CD14-positive monocyte (primary cell): ENCODE data around the gene TBPL2. TPM values are rescaled to one million over a fixed set of nuclear protein-coding genes. Genes with fewer than 3 reads are reported as not detected.
"Not testable (repeated sequence)": the region's sequence is repeated elsewhere in the genome, so short reads cannot be mapped to it uniquely, and the experiment has no call there.

Source experiments
- DNase-seq, 3 donors: peaks; one replicate each; pipeline ENCODE4 v3.0.0-alpha.2; 2011 to 2022
- H2AFZ ChIP-seq: 2 replicates; pipeline ENCODE4 v1.6.0; 2012; ENCODE audit warnings: mild to moderate bottlenecking, low read depth, low read length, inconsistent platforms; ENCODE audit not compliant: insufficient read depth, poor library complexity, severe bottlenecking
- H3K27ac ChIP-seq, 2 donors: 1 replicate in 1 of 2; 2 replicates in 1 of 2; pipeline ENCODE4 v1.5.1; 2012 to 2013; ENCODE audit warnings: low read length in 2 of 2, control low read depth in 1 of 2, inconsistent platforms in 1 of 2, low read depth in 1 of 2, mild to moderate bottlenecking in 1 of 2
- H3K27me3 ChIP-seq, 2 donors: one replicate each; pipeline versions ENCODE4 v1.6.0 to v1.6.1; 2011 to 2013; ENCODE audit warnings: low read length in 2 of 2; ENCODE audit not compliant: control insufficient read depth in 2 of 2, insufficient read depth in 2 of 2
- H3K36me3 ChIP-seq, 2 donors: replicated peaks in 1 of 2; 1 replicate in 1 of 2; 2 replicates in 1 of 2; pipeline versions ENCODE4 v1.5.1 to v1.6.1; 2012 to 2013; ENCODE audit warnings: low read length in 2 of 2, control low read depth in 1 of 2, inconsistent platforms in 1 of 2, mild to moderate bottlenecking in 1 of 2; ENCODE audit not compliant: insufficient read depth in 2 of 2, control insufficient read depth in 1 of 2
- H3K4me1 ChIP-seq, 2 donors: 1 replicate in 1 of 2; 2 replicates in 1 of 2; pipeline versions ENCODE4 v1.5.1 to v1.6.1; 2012 to 2013; ENCODE audit warnings: low read length in 2 of 2, control low read depth in 1 of 2, inconsistent platforms in 1 of 2, mild to moderate bottlenecking in 1 of 2, moderate library complexity in 1 of 2; ENCODE audit not compliant: insufficient read depth in 2 of 2, control insufficient read depth in 1 of 2
- H3K4me2 ChIP-seq: replicated peaks from 2 replicates; pipeline ENCODE3; 2012; ENCODE audit warnings: low read length, moderate library complexity, mild to moderate bottlenecking; ENCODE audit not compliant: poor library complexity, severe bottlenecking; ENCODE audit errors: extremely low read depth
- H3K4me3 ChIP-seq, 3 experiments: fragments of 200-600 bp in 1 of 3; sonication (generic) in 1 of 3; replicated peaks in 1 of 3; 1 replicate in 2 of 3; 2 replicates in 1 of 3; pipeline ENCODE4 v1.5.1; 2011 to 2013; ENCODE audit warnings: low read length in 3 of 3, mild to moderate bottlenecking in 3 of 3, control low read depth in 2 of 3, low read depth in 2 of 3, inconsistent platforms in 1 of 3, moderate library complexity in 1 of 3
- H3K79me2 ChIP-seq: 2 replicates; pipeline ENCODE4 v1.6.0; 2012; ENCODE audit warnings: mild to moderate bottlenecking, control low read depth, inconsistent platforms, low read length, moderate library complexity; ENCODE audit not compliant: insufficient read depth
- H3K9ac ChIP-seq: 2 replicates; pipeline ENCODE4 v1.6.0; 2017; ENCODE audit warnings: low read length, mild to moderate bottlenecking; ENCODE audit not compliant: insufficient read depth, poor library complexity, severe bottlenecking
- H3K9me3 ChIP-seq, 2 donors: replicated peaks in 1 of 2; 1 replicate in 1 of 2; 2 replicates in 1 of 2; pipeline versions ENCODE4 v1.5.1 to v1.6.1; 2012 to 2013; ENCODE audit warnings: low read length in 2 of 2, control low read depth in 1 of 2; ENCODE audit not compliant: control insufficient read depth in 1 of 2, insufficient read depth in 1 of 2
- H4K20me1 ChIP-seq: 2 replicates; pipeline ENCODE4 v1.6.0; 2012; ENCODE audit warnings: mild to moderate bottlenecking, low read length, control low read depth, moderate library complexity; ENCODE audit not compliant: insufficient read depth
- H3K27ac Mint-ChIP-seq, 7 donors: one replicate each; pipeline ENCODE4 v1.8.0; 2020; ENCODE audit warnings: mild to moderate bottlenecking in 7 of 7, mixed read lengths in 7 of 7, moderate library complexity in 6 of 7, inconsistent platforms in 2 of 7
- H3K27me3 Mint-ChIP-seq, 3 donors: one replicate each; pipeline ENCODE4 v1.8.0; 2021 to 2022; ENCODE audit warnings: low read depth in 3 of 3, mild to moderate bottlenecking in 3 of 3, mixed read lengths in 3 of 3, moderate library complexity in 3 of 3, inconsistent platforms in 1 of 3
- H3K36me3 Mint-ChIP-seq, 2 donors: one replicate each; pipeline ENCODE4 v1.8.0; 2020; ENCODE audit warnings: mixed read lengths in 2 of 2, inconsistent platforms in 1 of 2, mild to moderate bottlenecking in 1 of 2
- H3K4me1 Mint-ChIP-seq: one replicate; pipeline ENCODE4 v1.8.0; 2020; ENCODE audit warnings: mild to moderate bottlenecking, mixed read lengths
- H3K4me3 Mint-ChIP-seq, 2 donors: one replicate each; pipeline ENCODE4 v1.8.0; 2020; ENCODE audit warnings: mild to moderate bottlenecking in 2 of 2, mixed read lengths in 2 of 2, moderate library complexity in 1 of 2
- H3K9me3 Mint-ChIP-seq, 7 donors: one replicate each; pipeline ENCODE4 v1.8.0; 2020 to 2022; ENCODE audit warnings: mixed read lengths in 7 of 7, mild to moderate bottlenecking in 6 of 7, moderate library complexity in 6 of 7, inconsistent platforms in 2 of 7
- WGBS: methylation state at CpG from one replicate; pipeline ENCODE4 v1.1.5; 2013; ENCODE audit warnings: missing lambda C conversion rate; ENCODE audit not compliant: insufficient coverage; 5-methylcytosine and 5-hydroxymethylcytosine counted together
- intact Hi-C, 2 donors: fragments of 100-400 bp; cut with micrococcal nuclease; formaldehyde crosslinking; loops; one replicate each; pipeline versions ENCODE4 v1.15.0 to v1.15.1; 2023
- polyA plus RNA-seq, 3 donors: library from polyadenylated mRNA; depleted of rRNA in 1 of 3; unstranded in 2 of 3; stranded (reverse) in 1 of 3; fragments of 300-500 nt in 2 of 3; fragments of >200 nt in 1 of 3; fragmentation: Illumina TruSeq in 2 of 3; gene quantifications; 1 replicate in 2 of 3; 2 replicates in 1 of 3; pipeline ENCODE4 v1.2.3, GENCODE V29; 2012 to 2021
- TF ChIP-seq, protein P1 (sequence below): fragments of 200-600 bp; IDR thresholded peaks from one replicate; pipeline ENCODE4 v1.8.0; 2022; ENCODE audit warnings: antibody characterized with exemption, mild to moderate bottlenecking

The TBPL2 gene
- polyA plus RNA-seq, 3 donors = not detected

DNA sequence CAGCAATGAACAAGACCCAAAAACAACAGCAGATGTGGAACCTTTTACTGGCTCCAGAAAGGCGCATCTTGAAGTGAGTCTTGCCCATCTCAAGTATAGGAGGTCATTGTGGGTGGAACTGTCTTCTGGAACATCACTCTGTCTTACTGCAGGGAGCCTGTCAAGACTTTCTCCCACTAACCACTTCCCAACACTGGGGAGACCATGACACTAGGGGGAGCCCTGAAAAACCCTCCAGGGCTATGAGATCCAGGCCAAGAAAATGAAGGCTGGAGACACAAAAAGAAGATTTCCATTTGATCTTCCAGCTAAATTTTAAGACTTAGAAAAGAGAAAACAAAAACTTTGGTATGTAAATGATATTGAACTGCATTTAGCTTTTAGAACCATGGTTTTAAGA is 15.3 kb downstream of the TBPL2 start:
- WGBS = no CpG with 5 or more reads among the region's 1 CpG
- H3K4me2 ChIP-seq = no peak overlapping the region
- H3K27me3 ChIP-seq = no peaks in the 10 kb centered on the region
- TF ChIP-seq, protein P1, sequence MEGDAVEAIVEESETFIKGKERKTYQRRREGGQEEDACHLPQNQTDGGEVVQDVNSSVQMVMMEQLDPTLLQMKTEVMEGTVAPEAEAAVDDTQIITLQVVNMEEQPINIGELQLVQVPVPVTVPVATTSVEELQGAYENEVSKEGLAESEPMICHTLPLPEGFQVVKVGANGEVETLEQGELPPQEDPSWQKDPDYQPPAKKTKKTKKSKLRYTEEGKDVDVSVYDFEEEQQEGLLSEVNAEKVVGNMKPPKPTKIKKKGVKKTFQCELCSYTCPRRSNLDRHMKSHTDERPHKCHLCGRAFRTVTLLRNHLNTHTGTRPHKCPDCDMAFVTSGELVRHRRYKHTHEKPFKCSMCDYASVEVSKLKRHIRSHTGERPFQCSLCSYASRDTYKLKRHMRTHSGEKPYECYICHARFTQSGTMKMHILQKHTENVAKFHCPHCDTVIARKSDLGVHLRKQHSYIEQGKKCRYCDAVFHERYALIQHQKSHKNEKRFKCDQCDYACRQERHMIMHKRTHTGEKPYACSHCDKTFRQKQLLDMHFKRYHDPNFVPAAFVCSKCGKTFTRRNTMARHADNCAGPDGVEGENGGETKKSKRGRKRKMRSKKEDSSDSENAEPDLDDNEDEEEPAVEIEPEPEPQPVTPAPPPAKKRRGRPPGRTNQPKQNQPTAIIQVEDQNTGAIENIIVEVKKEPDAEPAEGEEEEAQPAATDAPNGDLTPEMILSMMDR = no peak
- no peak for DNase-seq
- no peaks in the 10 kb centered on the region for H3K9me3 ChIP-seq
- Mint-ChIP-seq H3K4me3 (no peak overlapping the region), H3K27ac (no peak overlapping the region), H3K27me3 (peaks cover 0 to 8% (median 2%) of the 10 kb centered on the region in 3 donors), H3K9me3 (no peaks in the 10 kb centered on the region), H3K4me1 (no peaks in the 10 kb centered on the region), H3K36me3 (no peaks in the 10 kb centered on the region)
- no peak overlapping the region for H3K4me3 ChIP-seq
- no peaks in the 10 kb centered on the region for H3K4me1 ChIP-seq
- intact Hi-C loops = no loop called here
- no peak overlapping the region for H3K27ac ChIP-seq
- no peaks in the 10 kb centered on the region for H4K20me1 ChIP-seq
- H3K79me2 ChIP-seq = no peaks in the 10 kb centered on the region
- no peak overlapping the region for H2AFZ ChIP-seq
- no peak overlapping the region for H3K9ac ChIP-seq
- no peaks in the 10 kb centered on the region for H3K36me3 ChIP-seq

- intact Hi-C loops = no loop called here
- H3K9ac ChIP-seq = no peak overlapping the region
- no peak overlapping the region for H2AFZ ChIP-seq
- no peaks in the 10 kb centered on the region for H3K4me1 ChIP-seq
- H3K27me3 ChIP-seq = no peaks in the 10 kb centered on the region
- H3K4me3 ChIP-seq = no peak overlapping the region
- TF ChIP-seq, protein P1 = no peak
- no peaks in the 10 kb centered on the region for H3K9me3 ChIP-seq
- H3K27ac ChIP-seq = no peak overlapping the region
- Mint-ChIP-seq H3K27me3 (peaks cover 0 to 9% (median 2%) of the 10 kb centered on the region in 3 donors), H3K9me3 (no peaks in the 10 kb centered on the region), H3K36me3 (no peaks in the 10 kb centered on the region), H3K27ac (no peak overlapping the region), H3K4me3 (no peak overlapping the region), H3K4me1 (no peaks in the 10 kb centered on the region)
- WGBS = no CpG with 5 or more reads among the region's 2 CpGs
- DNase-seq = no peak
- no peaks in the 10 kb centered on the region for H3K36me3 ChIP-seq
- no peaks in the 10 kb centered on the region for H4K20me1 ChIP-seq
- no peaks in the 10 kb centered on the region for H3K79me2 ChIP-seq
- H3K4me2 ChIP-seq = no peak overlapping the region
Measured at GRCh38 chr14:55423969-55424368, 16.4 kb downstream of the TBPL2 start.

- H3K27me3 ChIP-seq, H3K4me2 ChIP-seq, H3K79me2 ChIP-seq, H3K9me3 ChIP-seq, H3K4me3 Mint-ChIP-seq, H3K36me3 ChIP-seq, H3K27ac Mint-ChIP-seq, H3K4me3 ChIP-seq, DNase-seq, H3K27ac ChIP-seq, H3K36me3 Mint-ChIP-seq, H4K20me1 ChIP-seq, H3K4me1 Mint-ChIP-seq, H3K27me3 Mint-ChIP-seq, H2AFZ ChIP-seq, intact Hi-C loops, H3K4me1 ChIP-seq, H3K9ac ChIP-seq, H3K9me3 Mint-ChIP-seq: not testable (repeated sequence)
- WGBS = 97% methylated on average over 7 of the region's 11 CpGs
Measured at GRCh38 chr14:55422338-55422737, 18.1 kb downstream of the TBPL2 start.
